Fibroblast of the conjunctiva (primary cell): ENCODE results near the gene ST14.
A peak's percentile ranks its signal among the peaks of the same experiment; 100 is the strongest.

Experiments
- DNase-seq: peaks from one replicate; pipeline ENCODE4 v3.0.0-alpha.2; 2010; ENCODE audit warnings: low read depth

The ST14 gene

GRCh38 chr11:130159657-130160497 is at the start of gene ST14:
Gene ST14, plus strand, starts transcription at chr11:130159782. Its CDS starts 198 bp downstream, at chr11:130159980.
- no peak for DNase-seq

DNA sequence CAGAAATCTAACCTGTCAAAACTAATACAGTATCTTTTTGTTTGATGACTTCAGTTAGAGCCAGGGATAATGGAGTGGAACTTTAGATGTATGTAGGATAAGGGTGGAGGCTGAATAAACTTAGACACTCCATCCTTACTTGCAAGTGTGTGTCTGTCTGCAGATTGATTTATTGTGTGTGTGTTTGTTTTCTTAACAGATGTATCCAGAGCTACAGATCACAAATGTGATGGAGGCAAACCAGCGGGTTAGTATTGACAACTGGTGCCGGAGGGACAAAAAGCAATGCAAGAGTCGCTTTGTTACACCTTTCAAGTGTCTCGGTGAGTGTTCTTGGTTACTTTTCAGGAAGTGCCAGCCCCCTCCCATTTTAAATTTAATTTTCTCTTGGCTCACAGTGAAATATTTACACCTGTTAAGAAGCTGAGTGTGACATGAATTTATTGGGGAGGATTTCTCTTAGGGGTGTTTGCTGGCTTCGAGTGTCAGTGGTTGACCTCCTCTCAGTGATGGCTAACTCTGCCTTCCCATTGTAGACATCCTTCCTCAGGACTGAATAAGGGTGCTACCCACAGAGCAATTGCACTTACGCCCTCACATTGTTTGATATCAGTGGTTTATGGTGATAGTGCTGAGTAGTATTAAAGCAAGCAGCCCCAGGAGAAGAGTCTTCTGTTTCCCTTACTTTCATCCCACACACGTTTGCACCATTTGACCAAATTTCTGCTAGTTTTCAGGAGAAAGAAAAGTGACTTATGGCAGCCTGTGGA is 49.1 kb upstream of the ST14 start:
- no peak for DNase-seq

DNA sequence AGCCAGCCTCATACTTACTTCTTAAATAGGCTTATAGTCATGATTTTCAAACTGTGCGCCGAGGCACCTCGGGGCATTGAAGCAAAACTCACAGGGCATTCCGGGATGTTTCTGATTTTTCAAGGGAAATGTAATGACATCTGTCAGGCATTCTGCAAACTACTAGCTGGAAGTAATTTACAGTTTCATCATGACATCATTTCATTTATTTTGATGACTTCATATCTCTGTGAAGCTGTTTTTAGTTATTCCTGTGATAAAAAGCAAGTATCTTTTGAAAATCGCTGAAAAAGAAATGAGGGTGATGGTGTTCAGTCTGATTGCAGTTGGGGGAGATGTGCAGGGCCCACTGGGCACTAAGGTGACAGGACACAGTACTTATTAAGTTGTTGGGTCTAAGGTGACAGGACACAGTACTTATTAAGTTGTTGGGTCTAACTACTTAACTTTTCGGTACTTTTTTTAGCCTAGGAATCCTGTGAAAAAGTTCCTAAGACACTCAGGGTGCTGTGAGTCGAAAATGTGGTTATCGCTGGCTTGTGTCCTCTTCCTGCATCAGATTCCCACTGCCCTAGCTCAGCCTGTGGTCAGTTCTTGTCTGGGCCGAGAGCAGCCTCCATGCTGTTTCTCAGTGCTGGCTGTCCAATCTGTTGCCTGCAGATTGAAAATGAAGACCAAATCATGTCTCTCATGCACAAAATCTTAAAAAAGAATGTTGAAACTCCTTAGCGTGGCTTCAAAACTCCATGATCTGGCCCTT is 47.3 kb upstream of the ST14 start:
- DNase-seq, result no peak

- DNase-seq, result no peak
Observed at GRCh38 chr11:130114281-130114680, 45.3 kb upstream of the ST14 start.

GRCh38 chr11:130114726-130115125 is 44.9 kb upstream of the ST14 start:
- DNase-seq, result no peak

DNA sequence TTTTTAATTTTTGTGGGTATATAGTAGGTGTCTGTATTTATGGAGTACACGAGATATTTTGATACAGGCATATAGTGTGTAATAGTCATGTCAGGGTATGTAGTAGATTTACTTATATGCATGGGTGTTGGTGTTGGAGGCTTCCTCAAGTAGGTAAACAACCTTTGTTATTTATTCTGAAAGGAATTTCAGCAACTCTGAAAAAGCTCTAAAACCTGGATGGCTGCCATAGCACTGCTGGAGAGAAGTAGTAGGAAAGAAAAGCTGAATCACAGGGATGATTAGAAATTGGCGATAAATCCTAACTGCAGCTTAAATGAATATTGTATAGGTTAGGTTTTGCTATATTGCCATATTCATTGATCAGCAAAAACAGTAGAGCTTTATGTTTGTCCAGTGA is 44.4 kb upstream of the ST14 start:
- DNase-seq, result peak; percentile 14

- no peak for DNase-seq
Observed at GRCh38 chr11:130118165-130118564, 41.4 kb upstream of the ST14 start.

- no peak for DNase-seq
Observed at GRCh38 chr11:130118636-130119387, 40.8 kb upstream of the ST14 start.

GRCh38 chr11:130120045-130120444 is 39.5 kb upstream of the ST14 start:
- no peak for DNase-seq

DNA sequence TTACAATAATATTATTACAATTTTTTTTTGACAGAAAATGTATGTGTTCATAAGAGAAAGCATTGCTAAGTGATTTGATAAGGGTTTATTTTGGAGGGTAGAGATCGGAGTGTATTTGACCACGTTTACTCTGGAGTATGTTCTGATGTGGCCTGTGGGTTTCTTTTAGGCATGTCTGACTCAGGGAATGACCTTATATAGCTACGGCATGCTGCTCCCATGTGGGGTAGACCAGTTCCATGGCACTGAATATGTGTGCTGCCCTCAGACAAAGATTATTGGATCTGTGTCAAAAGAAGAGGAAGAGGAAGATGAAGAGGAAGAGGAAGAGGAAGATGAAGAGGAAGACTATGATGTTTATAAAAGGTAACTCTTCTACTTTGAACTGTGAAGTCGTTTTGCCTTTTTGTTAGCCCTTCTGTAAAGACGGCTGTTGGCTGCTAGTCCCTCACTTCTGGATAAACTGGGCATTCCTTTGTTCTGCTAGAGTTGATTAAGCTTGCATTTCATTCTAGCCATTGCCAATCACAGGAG is 38.1 kb upstream of the ST14 start:
- DNase-seq, result peak; percentile 14

GRCh38 chr11:130122141-130122575 is 37.4 kb upstream of the ST14 start:
- DNase-seq, result no peak

DNA sequence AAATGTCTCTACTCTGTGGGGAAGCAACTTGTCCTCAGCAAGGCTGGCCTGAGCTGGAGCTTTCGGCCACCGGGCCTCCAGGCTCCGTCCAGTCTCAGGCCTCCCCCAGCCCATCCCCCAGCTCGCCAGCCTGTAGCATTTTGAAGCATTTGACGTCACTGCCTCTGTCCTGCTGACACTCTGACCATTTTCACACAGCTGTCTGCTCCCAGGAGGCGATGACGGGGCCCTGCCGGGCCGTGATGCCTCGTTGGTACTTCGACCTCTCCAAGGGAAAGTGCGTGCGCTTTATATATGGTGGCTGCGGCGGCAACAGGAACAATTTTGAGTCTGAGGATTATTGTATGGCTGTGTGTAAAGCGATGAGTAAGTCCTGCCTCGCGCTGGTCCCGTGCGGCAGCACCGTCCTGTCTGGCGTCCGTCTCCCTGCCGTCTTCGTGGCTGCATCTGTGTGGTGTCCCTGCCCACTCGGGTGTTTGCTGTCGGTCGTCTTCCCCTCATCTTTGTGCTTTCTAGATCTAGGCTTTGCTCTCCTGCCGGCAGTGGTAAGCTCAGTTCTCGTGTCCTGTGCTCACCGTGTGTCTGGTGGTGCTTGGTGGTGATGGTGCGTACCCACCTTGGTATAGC is 36.1 kb upstream of the ST14 start:
- no peak for DNase-seq

GRCh38 chr11:130124096-130124495 is 35.5 kb upstream of the ST14 start:
- DNase-seq, result peak; percentile 86

- DNase-seq, result no peak
Observed at GRCh38 chr11:130125638-130126037, 33.9 kb upstream of the ST14 start.

GRCh38 chr11:130126516-130126915 is 33.1 kb upstream of the ST14 start:
- no peak for DNase-seq

GRCh38 chr11:130127509-130127908 is 32.1 kb upstream of the ST14 start:
- DNase-seq, result no peak

DNA sequence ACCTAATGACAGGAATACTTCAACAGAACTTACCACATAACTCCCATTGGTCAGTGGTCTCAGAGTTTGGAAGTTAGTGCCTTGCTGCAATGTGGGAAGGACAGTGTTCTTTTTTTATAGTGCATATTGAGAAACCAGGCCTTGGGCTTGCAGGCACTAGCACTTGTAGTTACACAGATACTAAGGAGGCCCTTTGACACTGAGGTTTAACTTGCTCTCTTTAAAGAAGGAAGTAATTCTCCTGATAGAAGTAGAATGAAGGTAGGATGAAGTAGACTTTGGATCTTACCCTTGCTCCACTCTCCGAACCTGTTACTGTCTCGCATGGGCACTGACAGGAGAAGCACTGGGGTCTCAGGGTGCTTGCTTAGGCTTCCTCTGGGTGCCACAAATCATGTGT is 31.0 kb upstream of the ST14 start:
- DNase-seq, result no peak

- DNase-seq, result no peak
Observed at GRCh38 chr11:130129922-130130321, 29.7 kb upstream of the ST14 start.

DNA sequence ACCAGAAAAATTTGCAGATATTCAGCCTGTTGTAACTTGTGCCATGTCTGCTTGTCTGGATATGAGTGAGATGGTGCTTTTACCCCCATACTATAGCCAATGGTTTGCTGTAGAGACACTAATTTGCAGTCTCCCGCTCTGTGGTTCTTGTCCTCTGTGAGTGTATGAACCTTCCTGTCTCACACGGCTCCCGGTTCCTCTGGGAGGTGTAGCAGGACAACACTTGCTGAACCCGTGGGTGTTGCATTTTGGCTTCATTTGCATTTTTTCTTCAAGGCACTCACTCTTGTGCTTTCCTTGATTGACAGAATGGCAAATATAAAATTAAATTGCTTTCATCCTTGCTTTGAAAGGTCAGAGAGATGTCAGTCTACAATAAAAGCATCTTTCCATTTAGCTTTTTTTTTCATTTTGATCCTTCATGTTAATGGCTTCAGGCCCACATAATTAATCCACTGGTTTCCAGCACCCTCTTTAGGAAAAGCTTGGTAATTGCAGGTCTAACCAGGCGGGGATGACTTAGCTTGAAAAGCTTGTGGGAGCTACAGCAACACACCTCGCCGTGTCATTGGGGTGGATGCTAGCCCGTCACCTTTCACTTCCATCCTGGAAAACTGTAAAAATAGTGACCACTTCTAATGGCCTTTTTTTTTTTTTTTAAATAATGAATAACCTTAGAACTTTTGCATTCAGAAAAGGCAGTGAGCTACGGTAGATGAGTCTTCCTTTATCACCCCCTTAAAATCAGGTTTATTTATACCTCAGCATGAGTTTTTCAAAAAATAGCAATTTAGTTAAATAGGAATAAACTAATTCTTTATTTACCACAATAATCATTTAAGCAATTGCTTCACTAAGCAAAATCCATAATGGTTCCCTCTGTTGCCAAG is 27.4 kb upstream of the ST14 start:
- DNase-seq, result peak; percentile 54

DNA sequence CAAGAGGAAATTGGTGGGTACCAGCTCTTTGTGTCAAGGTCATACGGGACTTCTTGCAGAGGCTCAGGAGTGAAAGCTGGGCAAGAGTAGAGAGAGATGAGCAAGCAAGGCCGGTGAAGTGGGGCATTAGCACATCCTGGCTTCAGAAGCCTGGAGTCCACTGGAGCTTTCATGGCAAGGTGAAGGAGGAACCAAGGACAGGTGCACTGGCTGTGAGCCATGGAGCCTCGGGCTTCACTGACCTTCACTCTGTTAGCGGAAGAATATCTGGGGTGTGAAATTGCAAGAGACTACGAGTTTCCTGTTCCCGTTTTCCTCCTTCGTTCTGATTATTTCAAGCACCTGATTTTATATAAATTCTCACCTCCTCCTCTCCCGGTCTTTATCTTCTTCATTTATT is 25.9 kb upstream of the ST14 start:
- DNase-seq, result no peak
